ENCODE measurements around the gene GRM8. TPM values are rescaled to one million over a fixed set of nuclear protein-coding genes. Genes with fewer than 3 reads are reported as not detected.

GRM8 gene
- total RNA-seq, 1 experiment from 2014 or later = 0.40 TPM

GRCh38 chr7:126778101-126778500, 474.6 kb downstream of the GRM8 start:
- no peak for DNase-seq
- Mint-ChIP-seq H3K4me1 (ENCODE audit: low read depth, unreplicated experiment) (no peaks in the 10 kb centered on the region), H3K27me3 (ENCODE audit: unreplicated experiment) (no peaks in the 10 kb centered on the region), H3K9me3 (ENCODE audit: low read depth, unreplicated experiment) (no peaks in the 10 kb centered on the region), H3K27ac (ENCODE audit: unreplicated experiment) (no peak overlapping the region), H3K36me3 (ENCODE audit: insufficient read depth, unreplicated experiment) (no peaks in the 10 kb centered on the region), H3K4me3 (ENCODE audit: low read depth, unreplicated experiment) (no peak overlapping the region)
- no peak for TF ChIP-seq CTCF (IDR thresholded peaks at IDR 0.05; ENCODE audit: unreplicated experiment)
- CTCF ChIA-PET = no interaction called here
- intact Hi-C loops (cut with micrococcal nuclease; ENCODE audit: unreplicated experiment) = no loop called here
- no TSS peak for BruUV-seq (replicated peaks)

DNA sequence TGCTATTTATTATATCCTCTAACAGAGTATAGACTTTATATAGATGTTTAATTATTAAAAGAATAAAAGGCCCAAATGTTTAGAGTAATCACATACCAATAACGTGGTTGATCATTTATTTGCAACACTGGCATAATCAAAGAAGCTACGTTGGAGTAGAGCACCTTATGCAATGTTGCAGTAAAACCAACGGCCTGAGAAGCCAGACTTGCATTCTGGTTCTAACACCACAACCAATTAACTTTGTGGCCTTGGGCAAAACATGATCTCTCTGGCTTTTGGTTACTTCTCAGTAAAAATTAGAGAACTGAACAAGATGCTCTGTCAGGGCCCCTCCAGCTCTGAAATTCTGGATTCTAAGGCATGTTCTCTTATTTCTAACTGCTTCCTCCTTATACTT, 476.2 kb downstream of the GRM8 start:
- Mint-ChIP-seq H3K27ac (ENCODE audit: unreplicated experiment) (no peak overlapping the region), H3K4me3 (ENCODE audit: low read depth, unreplicated experiment) (no peak overlapping the region), H3K27me3 (ENCODE audit: unreplicated experiment) (no peaks in the 10 kb centered on the region), H3K36me3 (ENCODE audit: insufficient read depth, unreplicated experiment) (no peaks in the 10 kb centered on the region), H3K4me1 (ENCODE audit: low read depth, unreplicated experiment) (no peaks in the 10 kb centered on the region), H3K9me3 (ENCODE audit: low read depth, unreplicated experiment) (no peaks in the 10 kb centered on the region)
- BruUV-seq (replicated peaks) = no TSS peak
- intact Hi-C loops (cut with micrococcal nuclease; ENCODE audit: unreplicated experiment) = no loop called here
- CTCF ChIA-PET = no interaction called here
- no peak for TF ChIP-seq CTCF (IDR thresholded peaks at IDR 0.05; ENCODE audit: unreplicated experiment)
- DNase-seq = no peak

GRCh38 chr7:126774077-126774476, 478.7 kb downstream of the GRM8 start:
- H3K27ac Mint-ChIP-seq (ENCODE audit: unreplicated experiment) = no peak overlapping the region
- intact Hi-C loops (cut with micrococcal nuclease; ENCODE audit: unreplicated experiment) = no loop called here
- CTCF ChIA-PET = no interaction called here
- no peak overlapping the region for H3K4me3 Mint-ChIP-seq (ENCODE audit: low read depth, unreplicated experiment)
- no peaks in the 10 kb centered on the region for H3K9me3 Mint-ChIP-seq (ENCODE audit: low read depth, unreplicated experiment)
- H3K27me3 Mint-ChIP-seq (ENCODE audit: unreplicated experiment) = no peaks in the 10 kb centered on the region
- no peak for DNase-seq
- no peaks in the 10 kb centered on the region for H3K4me1 Mint-ChIP-seq (ENCODE audit: low read depth, unreplicated experiment)
- no TSS peak for BruUV-seq (replicated peaks)
- no peak for TF ChIP-seq CTCF (IDR thresholded peaks at IDR 0.05; ENCODE audit: unreplicated experiment)
- no peaks in the 10 kb centered on the region for H3K36me3 Mint-ChIP-seq (ENCODE audit: insufficient read depth, unreplicated experiment)

GRCh38 chr7:126768836-126769235, 483.9 kb downstream of the GRM8 start:
- BruUV-seq (replicated peaks) = no TSS peak
- Mint-ChIP-seq H3K9me3 (ENCODE audit: low read depth, unreplicated experiment) (no peaks in the 10 kb centered on the region), H3K36me3 (ENCODE audit: insufficient read depth, unreplicated experiment) (no peaks in the 10 kb centered on the region), H3K4me1 (ENCODE audit: low read depth, unreplicated experiment) (no peaks in the 10 kb centered on the region), H3K27me3 (ENCODE audit: unreplicated experiment) (no peaks in the 10 kb centered on the region), H3K27ac (ENCODE audit: unreplicated experiment) (no peak overlapping the region), H3K4me3 (ENCODE audit: low read depth, unreplicated experiment) (no peak overlapping the region)
- intact Hi-C loops (cut with micrococcal nuclease; ENCODE audit: unreplicated experiment) = no loop called here
- TF ChIP-seq CTCF (IDR thresholded peaks at IDR 0.05; ENCODE audit: unreplicated experiment) = no peak
- CTCF ChIA-PET = no interaction called here
- no peak for DNase-seq
